SHP77 treated with DMSO at 0.1 percent for 48 hours (cell line): ENCODE measurements around the gene NPEPL1.
"Not testable (repeated sequence)": the region's sequence is repeated elsewhere in the genome, so short reads cannot be mapped to it uniquely, and the experiment has no call there.

Source experiments
- DNase-seq: peaks from one replicate; lab custom pipeline; 2025; lab: John Stamatoyannopoulos, UW

NPEPL1 gene

DNA sequence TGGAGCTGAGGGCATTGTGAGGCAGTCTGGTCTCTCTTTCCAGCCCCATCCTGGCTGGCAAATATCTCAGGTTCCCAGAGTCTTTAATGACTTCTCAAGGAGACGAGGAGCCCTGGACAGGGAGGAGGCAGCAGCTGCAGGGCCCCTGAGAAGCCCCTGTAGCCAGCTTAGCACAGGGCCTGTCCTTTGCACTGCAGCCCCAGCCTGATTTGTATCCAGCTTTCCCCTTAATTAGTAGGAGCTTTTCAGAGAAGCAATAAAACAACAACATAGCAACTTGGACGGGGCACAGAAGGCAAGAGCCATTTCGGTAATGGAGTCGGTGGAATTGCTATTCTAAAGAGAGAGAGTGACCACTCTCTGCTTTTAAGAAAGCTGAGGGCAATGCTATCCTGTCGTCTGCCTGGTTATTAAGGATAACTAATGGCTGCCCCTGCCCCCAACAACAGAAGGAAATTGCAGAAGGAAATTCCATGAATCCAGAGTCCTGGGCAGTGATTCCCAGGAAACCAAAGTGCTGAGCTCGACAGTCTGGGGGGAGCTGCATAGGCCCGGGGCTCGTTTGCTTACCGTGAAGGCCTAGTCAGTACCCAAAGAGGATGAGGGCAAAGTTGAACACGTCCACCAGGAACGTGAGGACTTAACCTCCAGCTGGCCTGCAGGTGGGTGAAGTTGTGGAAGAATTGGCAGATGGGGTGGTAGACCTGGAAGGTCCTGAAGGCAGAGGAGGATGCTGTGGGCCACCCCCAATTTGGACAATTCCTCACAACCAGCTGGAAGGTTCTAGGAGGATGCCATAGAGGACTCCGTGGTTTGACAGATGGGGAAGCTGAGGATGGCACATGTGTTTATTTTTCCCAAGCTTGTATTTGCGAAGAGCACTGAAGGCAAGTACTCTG lies 50.3 kb downstream of the NPEPL1 start:
- DNase-seq = no peak

DNA sequence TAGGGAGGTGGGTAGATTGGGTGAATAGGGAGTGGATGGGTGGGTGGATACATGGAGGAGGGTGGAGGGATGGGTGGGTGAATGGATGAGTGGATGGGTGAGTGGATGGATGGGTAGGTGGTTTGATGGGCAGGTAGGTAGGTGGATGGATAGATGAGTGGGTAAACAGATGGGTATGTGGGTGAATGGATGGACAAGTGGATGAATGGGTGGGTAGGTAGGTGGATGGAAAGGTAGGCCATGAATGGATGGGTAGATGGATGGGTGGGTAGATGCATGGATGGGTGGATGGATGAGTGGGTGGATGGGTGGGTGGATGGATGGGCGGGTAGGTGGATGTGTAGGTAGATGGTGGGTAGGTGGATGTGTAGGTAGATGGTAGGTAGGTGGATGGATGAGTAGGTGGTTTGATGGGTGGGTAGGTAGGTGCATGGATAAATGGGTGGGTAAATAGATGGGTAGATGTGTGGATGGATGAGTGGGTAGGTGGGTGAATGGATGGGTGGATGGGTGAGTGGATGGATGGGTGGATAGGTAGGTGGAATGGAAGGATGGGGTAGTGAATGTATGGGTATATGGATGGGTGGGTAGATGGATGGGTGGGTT lies 51.4 kb downstream of the NPEPL1 start:
- DNase-seq = no peak

DNA sequence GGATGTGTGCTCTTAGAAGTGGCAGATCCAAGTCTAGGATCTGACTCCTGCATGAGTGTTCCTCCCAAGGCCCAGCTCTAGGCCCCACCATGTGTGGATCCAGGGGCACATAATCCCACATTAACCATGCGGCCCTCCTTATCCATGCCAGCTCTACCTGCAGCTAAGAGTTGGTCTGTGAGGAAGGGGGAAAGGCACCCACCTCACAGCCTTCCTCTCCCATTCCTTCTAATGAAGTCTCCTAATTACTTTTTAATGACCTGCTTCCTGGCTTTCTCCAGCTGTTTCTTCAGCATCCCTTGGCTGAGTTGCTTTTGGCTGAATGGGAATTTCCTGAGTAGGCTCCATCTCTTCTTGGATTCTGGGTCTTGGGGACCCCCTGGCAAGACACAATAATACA lies 52.2 kb downstream of the NPEPL1 start:
- no peak for DNase-seq

DNA sequence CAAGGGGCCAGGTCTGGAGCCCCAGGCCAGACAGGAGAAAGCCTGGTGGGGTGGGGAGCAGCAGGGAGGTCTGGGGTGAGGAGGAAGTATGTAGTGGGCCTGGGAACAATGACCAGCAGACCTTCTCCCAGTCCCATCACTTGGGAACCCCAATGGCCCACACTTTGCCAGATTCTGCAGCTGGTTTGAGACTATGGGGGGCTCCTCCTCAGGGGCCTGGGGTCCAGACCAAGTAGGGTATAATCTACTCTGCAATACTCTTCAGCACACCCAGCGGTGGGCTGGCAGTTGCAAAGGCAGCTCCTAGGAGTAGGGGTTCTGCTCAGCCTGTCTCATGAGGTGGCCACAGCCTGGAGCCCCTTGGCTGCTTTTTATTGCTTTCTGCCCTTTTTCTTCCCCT lies 52.8 kb downstream of the NPEPL1 start:
- DNase-seq = no peak

DNA sequence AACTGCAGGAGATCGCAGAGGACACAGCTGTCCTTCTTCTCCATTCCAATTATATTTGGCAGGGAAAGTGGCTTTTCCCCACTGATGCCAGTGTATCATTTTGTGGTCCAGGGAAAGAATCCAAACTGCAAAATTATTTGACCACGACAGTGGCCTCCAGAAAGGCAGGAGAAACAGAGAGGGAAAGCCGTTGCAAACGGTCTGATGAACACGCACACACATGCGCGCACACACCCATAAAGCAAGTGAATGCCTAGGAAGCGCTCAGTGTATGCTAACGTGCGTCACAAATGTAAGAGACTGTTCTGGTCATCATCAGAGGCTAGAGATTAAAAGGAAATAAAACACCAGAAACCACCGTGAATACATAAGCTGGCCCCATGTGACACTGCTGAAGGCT lies 54.0 kb downstream of the NPEPL1 start:
- no peak for DNase-seq

DNA sequence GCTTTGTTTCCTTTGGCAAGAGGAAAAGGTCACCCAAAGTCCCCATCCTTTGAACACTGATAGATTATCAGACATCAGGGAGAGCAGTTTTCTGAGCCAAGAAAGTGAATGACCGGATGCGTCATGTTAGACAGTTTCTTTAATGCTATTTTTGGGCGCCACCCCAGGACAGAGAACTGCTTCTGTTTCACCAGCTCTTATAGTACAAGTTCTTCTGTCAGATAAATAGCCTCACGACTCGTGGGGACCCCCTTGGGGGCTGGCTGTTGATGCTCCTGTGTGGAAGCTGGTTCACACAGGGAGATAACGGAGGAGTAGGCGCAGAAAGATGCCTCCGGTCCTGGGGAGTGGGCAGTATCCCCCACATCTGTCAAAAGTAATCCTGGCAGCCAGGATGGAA lies 54.6 kb downstream of the NPEPL1 start:
- no peak for DNase-seq

DNA sequence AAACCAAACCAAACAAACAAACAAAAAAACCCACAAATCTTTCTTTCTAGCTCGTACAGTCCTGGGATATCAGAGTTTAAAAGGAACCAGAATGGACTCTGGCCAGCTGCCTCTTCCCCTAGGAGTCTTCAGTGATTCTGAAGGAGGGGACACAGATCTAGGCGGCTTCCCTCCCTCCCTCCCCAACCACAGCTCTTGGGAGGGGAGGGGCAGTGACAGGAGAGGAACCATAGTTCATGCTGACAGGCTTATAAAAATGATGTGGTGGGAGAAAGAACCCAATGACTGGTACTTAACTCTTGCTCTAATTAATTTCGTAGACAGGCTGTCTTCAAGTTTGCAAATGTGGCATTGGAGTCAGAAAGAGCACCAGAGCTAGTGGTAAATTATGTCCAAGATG lies 56.0 kb downstream of the NPEPL1 start:
- no peak for DNase-seq

DNA sequence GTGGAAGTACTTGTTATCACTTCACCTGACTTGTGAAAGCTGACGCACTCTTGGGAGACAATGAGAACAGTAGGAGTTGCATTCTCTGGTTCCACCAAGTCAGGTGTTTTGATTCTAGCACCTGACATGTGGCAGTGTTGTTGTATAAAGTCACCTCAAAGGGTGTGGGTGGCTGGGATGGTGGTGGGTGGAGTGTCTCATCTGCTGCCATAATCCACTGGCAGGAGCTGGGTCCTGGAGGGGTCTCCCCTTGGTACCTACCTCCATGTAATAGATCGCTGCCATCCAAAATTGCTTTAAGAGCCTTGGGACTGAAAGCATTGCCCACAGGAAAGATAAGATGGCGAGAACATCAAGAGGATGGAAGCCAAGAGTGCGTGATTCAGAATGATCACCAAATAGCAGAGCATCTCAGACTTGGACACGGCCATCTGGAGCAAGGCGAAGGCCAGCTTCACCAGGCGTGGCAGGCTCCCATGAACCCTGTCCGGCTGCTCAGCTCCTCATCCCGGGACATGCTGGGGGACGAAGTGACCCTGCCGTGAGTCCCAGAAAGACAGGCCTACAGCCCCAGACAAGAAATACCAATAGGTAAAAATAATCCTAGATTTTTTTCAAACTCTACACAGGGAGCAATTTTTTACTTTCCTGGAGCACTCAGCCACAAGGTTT lies 56.6 kb downstream of the NPEPL1 start:
- DNase-seq = no peak

DNA sequence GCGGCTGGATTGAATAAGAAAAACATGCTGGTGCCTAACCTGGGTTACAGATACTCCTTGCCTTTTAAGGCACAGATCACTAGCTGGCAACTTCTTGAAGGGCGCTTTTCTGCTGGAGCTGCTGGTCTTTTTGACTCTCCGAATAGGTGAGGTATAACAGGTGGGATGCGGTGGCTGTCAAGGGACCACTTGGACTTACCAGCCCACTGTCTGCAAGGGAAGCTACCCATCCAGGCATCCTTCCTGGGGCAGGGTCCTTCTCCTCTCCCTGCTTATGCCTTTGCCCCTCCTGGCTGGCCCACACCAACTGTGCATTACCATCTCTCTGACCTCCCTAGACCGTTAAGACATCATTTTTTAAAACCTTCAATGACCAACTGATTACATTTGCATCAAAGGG lies 57.4 kb downstream of the NPEPL1 start:
- DNase-seq = no peak

DNA sequence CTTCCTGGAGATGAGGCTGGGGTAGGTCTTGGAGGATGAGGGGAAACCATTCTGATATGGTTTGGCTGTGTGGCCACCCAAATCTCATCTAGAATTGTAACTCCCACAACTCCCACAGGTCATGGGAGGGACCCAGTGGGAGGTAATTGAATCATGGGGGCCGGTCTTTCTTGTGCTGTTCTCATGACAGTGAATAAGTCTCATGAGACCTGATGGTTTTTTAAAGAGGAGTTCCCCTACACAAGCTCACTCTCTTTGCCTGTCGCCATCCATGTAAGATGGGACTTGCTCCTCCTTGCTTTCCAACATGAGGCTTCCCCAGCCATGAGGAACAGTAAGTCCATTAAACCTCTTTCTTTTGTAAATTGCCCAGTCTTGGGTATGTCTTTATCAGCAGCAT lies 58.1 kb downstream of the NPEPL1 start:
- not testable (repeated sequence) for DNase-seq

DNA sequence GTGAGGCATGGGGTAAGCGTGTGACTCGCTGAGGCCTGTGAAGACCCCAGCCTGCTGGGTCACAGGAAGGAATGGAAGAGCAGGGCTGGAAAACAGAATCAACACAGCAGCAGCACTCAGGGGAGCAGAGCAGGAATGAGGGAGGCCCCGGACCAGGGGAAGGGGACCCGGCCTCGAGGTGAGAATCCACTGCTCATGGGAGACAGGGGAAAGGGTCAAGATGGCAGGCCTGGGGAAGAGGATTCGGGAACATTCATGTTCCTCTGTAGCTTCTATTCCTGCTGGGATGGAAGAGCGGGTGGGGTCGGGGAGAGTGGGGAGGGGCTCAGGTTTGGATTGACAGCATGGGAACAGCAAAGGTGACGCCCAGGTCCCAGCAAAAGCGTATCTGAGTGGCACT lies 59.4 kb downstream of the NPEPL1 start:
- DNase-seq = no peak

DNA sequence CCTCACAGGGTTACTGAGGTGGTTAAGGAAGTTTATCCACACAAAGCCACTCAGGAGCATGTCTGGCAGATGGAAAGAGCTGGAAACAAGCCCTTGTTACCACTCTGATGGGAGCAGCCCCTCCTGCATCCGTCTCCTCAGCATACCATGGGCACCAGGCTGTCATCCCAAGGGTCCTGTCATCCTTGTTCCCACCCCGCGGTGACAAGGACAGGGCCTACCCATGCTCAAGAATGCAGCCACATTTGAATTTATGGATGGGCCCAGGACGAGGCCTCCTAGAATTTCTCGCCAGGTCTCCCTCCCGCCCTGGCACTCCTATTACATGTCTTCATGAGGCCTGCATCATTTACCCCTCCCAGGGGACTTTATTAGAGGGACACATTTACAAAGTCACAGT lies 60.0 kb downstream of the NPEPL1 start:
- no peak for DNase-seq

DNA sequence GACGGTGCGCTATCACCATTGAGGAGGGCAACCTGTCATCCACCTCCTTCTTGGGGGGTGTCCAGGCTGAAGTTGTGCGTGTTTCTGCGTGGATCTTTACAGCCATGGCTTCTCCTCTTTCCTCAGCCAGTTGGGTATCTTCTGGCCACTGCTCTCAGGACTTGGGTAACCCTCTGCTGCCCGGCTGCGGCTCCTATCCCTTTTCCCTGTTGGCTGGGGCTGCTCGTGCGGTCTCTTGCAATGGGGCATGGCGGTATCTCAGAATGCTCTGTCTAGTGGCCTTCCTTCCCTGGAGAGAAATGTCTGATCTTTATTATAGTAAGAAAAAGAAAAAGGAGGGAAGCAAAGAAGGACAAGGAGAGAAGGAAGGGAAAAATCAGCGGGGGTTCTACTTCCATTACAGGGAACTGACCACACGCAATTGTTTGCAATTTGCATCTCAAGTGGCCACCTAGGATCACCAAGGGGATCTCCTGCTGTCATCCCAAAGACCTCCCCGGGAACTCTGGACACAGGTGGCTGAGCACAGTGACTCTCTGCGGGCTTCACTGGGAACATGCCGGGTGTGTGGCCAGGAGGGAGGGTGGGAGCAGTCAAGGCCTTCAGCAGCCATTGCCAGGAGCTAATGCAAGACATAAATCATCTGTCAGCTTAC lies 60.8 kb downstream of the NPEPL1 start:
- no peak for DNase-seq

DNA sequence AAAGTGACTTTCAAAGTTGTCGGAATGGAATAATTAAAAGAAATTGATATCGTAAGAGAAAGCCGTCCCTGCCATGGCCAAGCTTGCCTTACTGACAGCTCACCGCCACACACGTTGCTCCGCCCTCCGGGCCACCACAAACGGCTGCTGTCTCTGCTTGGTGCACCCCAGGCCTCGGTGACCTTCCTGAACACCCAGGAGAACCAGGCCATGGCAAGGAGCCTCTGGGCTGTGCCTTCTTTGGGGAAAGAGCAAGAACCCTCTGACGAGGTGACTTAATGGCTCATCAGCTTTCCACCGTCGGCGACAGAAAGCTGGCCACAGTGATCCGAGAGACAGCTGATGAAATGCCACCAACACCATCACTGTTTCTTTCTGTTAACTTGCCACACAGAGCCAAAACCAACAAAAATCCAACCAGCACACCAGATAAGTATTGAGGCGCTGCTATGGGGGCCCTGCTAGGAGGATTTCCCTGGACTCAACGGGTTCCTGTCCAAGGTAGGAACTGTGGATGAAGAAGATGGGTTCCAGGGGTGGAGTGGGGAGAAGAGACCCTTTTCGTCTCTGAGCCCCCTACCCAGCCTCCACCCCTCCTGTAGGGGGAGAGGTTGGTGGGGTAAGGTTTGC lies 61.4 kb downstream of the NPEPL1 start:
- no peak for DNase-seq

DNA sequence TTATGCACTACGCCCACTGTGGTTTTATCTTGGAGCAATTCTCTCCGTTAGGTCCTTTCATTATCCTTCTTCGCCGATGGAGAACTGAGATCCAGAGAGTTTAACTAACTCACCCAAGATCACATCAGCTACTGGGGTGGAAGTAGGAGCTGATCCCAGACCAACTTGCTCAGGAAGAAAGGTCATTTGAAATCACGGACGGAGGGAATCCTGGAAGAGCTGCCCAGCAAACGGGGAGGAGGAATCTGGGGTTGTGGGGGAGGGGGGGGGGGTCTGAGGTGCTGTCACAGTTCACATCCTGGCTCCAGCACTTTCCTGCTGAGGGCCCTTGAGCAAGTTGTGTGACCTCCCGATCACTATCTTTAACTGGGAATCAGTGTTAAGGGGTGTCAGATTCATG lies 62.0 kb downstream of the NPEPL1 start:
- DNase-seq = no peak

DNA sequence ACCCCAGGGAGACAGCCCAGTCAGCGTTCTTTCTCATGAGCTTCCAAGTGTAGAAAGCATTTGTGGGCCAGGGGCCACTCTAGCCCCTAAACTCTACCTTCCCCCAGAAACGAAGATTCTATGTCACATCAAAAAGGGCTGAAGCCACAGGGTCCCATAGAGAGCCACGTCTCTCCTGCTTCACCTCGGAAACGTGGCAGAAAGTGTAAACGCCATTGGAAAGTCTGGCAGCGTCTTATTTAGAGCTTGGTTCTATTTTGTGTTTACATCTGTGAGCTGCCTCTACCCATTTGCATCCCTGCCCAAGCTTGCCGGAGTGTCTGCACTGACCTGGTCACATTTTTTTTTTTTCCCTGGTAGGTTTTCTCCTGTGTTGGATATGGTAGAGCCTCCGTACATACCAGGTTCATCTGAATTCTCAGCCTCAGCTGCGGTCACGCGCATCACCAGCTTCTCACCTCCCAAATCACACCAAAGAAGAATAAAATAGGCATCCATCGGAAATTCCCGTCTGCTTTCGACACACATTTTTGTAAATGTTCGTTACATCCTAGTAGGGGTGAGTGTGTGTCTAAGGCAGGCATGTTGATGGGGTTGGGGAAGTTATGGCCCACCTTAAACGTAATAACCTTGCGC lies 62.6 kb downstream of the NPEPL1 start:
- DNase-seq = no peak

DNA sequence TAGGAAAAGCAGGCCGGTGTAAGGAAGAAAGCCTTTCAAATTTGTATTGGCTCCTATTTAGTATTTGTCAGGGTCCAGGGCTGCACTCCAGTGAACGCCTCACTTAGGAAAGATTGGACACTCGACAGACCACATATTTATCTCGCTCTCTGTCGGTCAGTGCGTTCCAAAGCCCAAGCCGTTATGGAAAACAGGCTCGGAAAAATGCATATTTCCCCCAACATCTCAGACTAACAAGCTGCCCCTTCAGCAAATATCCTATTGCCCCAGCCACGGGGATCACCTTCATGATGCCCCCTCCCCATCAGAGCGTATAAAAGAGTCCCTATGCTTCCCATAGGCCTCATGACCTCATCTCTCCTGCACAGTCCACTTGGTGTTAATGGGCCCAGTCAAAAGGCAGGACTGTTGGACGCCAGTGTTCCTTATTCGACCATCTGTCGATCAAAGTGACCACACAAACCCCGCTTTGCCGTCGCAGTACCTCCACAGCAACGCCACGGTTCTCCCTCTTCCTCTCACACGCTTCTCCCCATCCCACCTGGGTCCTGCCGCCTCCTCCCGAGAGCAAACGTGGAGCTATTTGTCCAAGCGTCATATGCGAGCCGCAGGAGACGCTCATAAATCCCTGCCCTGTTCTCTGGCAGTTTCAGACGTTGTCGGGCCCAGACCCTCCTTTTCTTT lies 63.3 kb downstream of the NPEPL1 start:
- DNase-seq = no peak

DNA sequence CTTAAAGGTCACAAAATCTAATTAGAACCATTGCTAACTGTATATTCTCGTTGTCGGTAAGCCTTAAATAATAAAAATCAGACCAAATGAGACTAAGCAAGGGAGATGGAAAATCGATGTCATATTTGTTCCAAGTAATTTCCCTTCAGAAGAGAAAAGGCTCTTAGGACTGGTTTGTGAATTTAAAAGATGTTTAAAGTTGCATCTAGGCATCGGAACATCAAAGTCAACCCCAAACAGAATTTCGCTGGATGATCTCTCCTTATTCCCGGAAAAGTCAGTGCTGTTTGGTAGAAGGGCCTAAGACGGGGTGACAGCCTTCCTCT lies 63.8 kb downstream of the NPEPL1 start:
- DNase-seq = no peak

DNA sequence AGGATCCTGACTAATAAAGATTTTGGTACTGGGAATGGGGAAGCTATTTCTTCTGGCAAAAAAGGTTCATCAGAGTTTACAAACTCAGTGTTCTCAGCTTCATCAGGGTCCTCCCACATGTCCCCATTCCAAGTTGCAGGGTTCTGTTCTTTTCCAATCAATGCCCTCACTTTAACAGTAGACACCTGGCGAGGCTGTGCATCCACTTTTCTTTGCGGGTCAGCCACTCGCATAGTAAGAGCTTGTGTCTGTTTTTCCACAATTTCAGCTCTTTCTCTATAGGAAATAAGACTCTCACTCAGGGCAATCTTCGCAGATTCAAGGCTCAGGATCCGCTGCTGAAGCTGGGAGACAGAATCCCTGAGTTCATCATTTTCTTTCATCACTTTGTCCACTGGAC lies 65.0 kb downstream of the NPEPL1 start:
- not testable (repeated sequence) for DNase-seq

DNA sequence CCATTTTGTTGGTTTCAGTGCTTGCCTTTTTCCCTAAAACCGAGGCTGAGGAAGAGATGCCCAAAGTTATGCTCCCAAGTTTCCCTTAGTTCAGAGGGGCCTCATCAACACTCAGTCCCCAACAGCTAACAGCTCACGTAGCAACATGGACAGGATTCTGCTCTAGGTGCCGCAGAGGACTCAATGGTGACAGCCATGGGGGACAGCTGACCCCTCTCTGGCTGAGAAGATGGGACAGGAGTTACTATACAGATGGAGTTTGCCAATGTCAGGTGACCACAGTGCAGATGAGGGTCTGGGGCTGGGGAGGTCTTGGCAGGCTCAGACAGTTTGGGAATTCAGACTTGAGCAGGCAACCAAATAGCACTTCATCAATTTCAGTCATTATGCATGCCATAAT lies 67.3 kb downstream of the NPEPL1 start:
- DNase-seq = no peak

DNA sequence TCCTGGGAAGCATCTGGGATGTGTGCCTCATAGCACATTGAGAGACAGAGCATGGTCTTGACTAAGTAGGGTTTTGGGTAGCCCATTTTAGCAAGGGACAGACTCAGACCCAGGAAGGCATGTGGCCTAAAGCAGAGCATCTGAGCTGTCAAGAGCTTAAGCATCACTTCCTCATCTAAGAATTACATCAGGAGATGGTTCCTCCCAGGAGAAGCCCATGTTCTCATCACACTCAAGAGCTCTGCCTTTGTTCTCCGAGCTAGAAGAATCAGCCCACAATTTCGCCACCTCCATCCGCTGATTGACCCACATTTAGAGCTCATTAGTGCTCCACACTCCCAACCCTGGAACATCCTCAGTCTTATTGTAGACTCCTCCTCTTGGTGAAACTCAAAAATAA lies 68.3 kb downstream of the NPEPL1 start:
- no peak for DNase-seq
